PFSK-1 (cell line): ENCODE measurements around the gene CTNNBL1.

Experiments
- FOXP2 ChIP-seq: optimal IDR thresholded peaks from 2 replicates; pipeline ENCODE3; 2011; ENCODE audit warnings: borderline replicate concordance, control low read depth, inconsistent platforms; ENCODE audit not compliant: insufficient read depth; ENCODE audit errors: extremely low read length, extremely low read depth
- POLR2AphosphoS5 ChIP-seq: IDR thresholded peaks from 2 replicates; pipeline ENCODE4 v1.6.1; 2012; ENCODE audit warnings: low read depth, mild to moderate bottlenecking, control low read depth, low read length, moderate library complexity
- SIN3A ChIP-seq: IDR thresholded peaks from 2 replicates; pipeline ENCODE4 v1.6.1; 2012; ENCODE audit warnings: mild to moderate bottlenecking, low read length, moderate library complexity, borderline replicate concordance; ENCODE audit not compliant: insufficient read depth
- TAF1 ChIP-seq: IDR thresholded peaks from 2 replicates; pipeline ENCODE4 v1.6.1; 2012; ENCODE audit warnings: low read length, control low read depth, borderline replicate concordance; ENCODE audit not compliant: insufficient read depth
- TF ChIP-seq, protein P1 (sequence below), 2 experiments: IDR thresholded peaks; 2 replicates each; pipeline versions ENCODE4 v1.6.1 to v1.8.0; 2011 to 2012; ENCODE audit warnings: low read depth in 2 of 2, low read length in 2 of 2, control low read depth in 1 of 2, inconsistent platforms in 1 of 2, mild to moderate bottlenecking in 1 of 2, moderate library complexity in 1 of 2; ENCODE audit not compliant: insufficient read depth in 1 of 2

DNA sequence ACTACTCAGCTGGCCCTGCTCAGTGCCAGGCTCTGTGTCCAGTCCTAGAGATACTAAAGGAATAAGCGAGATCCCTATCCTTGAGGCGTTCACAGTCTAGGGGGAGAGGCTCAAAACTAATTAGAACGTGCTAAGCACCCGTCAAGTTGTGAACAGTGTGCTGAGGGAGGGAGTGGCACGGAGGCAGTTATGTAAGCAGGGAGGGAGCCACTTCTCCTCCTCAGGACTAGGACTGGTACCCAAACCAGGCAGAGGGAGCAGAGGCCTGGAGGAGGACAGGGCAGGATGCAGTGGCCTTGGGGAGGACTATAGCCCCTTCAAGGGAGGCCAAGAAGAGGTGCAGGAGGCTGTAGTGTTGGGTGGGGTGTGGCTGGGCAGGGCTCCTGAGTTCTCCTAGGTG, 169.5 kb downstream of the CTNNBL1 start:
- TF ChIP-seq, protein P1, sequence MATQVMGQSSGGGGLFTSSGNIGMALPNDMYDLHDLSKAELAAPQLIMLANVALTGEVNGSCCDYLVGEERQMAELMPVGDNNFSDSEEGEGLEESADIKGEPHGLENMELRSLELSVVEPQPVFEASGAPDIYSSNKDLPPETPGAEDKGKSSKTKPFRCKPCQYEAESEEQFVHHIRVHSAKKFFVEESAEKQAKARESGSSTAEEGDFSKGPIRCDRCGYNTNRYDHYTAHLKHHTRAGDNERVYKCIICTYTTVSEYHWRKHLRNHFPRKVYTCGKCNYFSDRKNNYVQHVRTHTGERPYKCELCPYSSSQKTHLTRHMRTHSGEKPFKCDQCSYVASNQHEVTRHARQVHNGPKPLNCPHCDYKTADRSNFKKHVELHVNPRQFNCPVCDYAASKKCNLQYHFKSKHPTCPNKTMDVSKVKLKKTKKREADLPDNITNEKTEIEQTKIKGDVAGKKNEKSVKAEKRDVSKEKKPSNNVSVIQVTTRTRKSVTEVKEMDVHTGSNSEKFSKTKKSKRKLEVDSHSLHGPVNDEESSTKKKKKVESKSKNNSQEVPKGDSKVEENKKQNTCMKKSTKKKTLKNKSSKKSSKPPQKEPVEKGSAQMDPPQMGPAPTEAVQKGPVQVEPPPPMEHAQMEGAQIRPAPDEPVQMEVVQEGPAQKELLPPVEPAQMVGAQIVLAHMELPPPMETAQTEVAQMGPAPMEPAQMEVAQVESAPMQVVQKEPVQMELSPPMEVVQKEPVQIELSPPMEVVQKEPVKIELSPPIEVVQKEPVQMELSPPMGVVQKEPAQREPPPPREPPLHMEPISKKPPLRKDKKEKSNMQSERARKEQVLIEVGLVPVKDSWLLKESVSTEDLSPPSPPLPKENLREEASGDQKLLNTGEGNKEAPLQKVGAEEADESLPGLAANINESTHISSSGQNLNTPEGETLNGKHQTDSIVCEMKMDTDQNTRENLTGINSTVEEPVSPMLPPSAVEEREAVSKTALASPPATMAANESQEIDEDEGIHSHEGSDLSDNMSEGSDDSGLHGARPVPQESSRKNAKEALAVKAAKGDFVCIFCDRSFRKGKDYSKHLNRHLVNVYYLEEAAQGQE (IDR thresholded peaks at IDR 0.05; ENCODE audit: insufficient read depth in 1 of 2, low read depth in 2 of 2, low read length in 2 of 2), result no peak
- TF ChIP-seq POLR2AphosphoS5 (no peak), TAF1 (no peak), SIN3A (no peak), FOXP2 (no peak)
